Liver (tissue), 3 donors: ENCODE measurements around the gene ZNF653.

Experiments used
- EGR1 ChIP-seq, 2 donors: IDR thresholded peaks; 2 replicates each; pipeline ENCODE4 v1.6.1; 2016 to 2018; ENCODE audit warnings: antibody characterized with exemption in 2 of 2, low read depth in 2 of 2
- FOXA2 ChIP-seq: IDR thresholded peaks from 2 replicates; pipeline ENCODE4 v1.6.1; 2016; ENCODE audit warnings: antibody characterized with exemption
- MAX ChIP-seq: IDR thresholded peaks from 2 replicates; pipeline ENCODE4 v1.6.1; 2016; ENCODE audit warnings: antibody characterized with exemption
- TF ChIP-seq, protein P1 (sequence below): fragments of 150-350 bp; IDR thresholded peaks from 2 replicates; pipeline ENCODE4 v1.5.1; 2017; ENCODE audit warnings: improper control_type of control experiment, low read depth, low read length; ENCODE audit not compliant: missing input control
- donor health status: healthy.
- donor health status: healthy.

DNA sequence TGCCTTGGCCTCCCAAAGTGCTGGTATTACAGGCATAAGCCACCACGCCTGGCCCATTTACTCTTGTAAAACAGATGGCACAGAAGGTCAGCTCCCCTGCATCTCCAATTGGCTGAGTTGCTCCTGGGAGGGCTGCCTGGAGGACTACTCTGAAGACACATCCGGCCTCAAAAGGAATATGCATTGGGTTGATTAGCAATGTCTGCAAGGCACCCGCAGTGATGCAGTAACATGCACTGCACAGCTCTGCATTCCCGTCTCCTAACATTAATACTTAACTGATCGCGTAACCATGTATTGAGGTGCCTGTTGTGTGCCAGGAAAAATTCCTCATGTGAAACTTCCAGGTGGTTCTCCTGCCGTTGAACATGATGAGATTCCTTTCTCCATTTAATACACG, 29.8 kb downstream of the ZNF653 start:
- TF ChIP-seq FOXA2 (no peak), EGR1 (IDR thresholded peaks at IDR 0.05; ENCODE audit: low read depth in 2 of 2) (no peak), MAX (no peak)
- TF ChIP-seq, protein P1, sequence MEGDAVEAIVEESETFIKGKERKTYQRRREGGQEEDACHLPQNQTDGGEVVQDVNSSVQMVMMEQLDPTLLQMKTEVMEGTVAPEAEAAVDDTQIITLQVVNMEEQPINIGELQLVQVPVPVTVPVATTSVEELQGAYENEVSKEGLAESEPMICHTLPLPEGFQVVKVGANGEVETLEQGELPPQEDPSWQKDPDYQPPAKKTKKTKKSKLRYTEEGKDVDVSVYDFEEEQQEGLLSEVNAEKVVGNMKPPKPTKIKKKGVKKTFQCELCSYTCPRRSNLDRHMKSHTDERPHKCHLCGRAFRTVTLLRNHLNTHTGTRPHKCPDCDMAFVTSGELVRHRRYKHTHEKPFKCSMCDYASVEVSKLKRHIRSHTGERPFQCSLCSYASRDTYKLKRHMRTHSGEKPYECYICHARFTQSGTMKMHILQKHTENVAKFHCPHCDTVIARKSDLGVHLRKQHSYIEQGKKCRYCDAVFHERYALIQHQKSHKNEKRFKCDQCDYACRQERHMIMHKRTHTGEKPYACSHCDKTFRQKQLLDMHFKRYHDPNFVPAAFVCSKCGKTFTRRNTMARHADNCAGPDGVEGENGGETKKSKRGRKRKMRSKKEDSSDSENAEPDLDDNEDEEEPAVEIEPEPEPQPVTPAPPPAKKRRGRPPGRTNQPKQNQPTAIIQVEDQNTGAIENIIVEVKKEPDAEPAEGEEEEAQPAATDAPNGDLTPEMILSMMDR = no peak
